Liver (tissue), 9 donors: ENCODE data around the gene MSN. TPM values are rescaled to one million over a fixed set of nuclear protein-coding genes. Genes with fewer than 3 reads are reported as not detected.

Source experiments
- DNase-seq: peaks from one replicate; pipeline ENCODE4 v3.0.0-alpha.2; 2017; ENCODE audit warnings: low spot score
- H3K27ac ChIP-seq, 2 donors: one replicate each; pipeline ENCODE4 v1.7.0; 2013; ENCODE audit warnings: inconsistent platforms in 2 of 2, low read length in 2 of 2, control low read depth in 1 of 2, low read depth in 1 of 2, mild to moderate bottlenecking in 1 of 2
- H3K27me3 ChIP-seq, 4 donors: one replicate each; pipeline versions ENCODE4 v1.6.1 to v1.7.0; 2013; ENCODE audit warnings: low read length in 3 of 4, inconsistent platforms in 1 of 4, mild to moderate bottlenecking in 1 of 4, moderate library complexity in 1 of 4; ENCODE audit not compliant: control insufficient read depth in 4 of 4, insufficient read depth in 4 of 4
- H3K36me3 ChIP-seq, 4 donors: one replicate each; pipeline versions ENCODE4 v1.6.1 to v1.7.0; 2013; ENCODE audit warnings: low read length in 3 of 4, mild to moderate bottlenecking in 3 of 4, low read depth in 1 of 4, moderate library complexity in 1 of 4; ENCODE audit not compliant: control insufficient read depth in 4 of 4, insufficient read depth in 3 of 4
- H3K4me1 ChIP-seq, 4 donors: one replicate each; pipeline versions ENCODE4 v1.6.1 to v1.7.0; 2013; ENCODE audit warnings: low read length in 3 of 4, mild to moderate bottlenecking in 3 of 4, moderate library complexity in 1 of 4; ENCODE audit not compliant: control insufficient read depth in 4 of 4, insufficient read depth in 4 of 4
- H3K4me3 ChIP-seq, 3 donors: one replicate each; pipeline versions ENCODE4 v1.6.1 to v1.7.0; 2013; ENCODE audit warnings: low read length in 3 of 3, control low read depth in 1 of 3, low read depth in 1 of 3, mild to moderate bottlenecking in 1 of 3
- H3K9ac ChIP-seq, 2 donors: one replicate each; pipeline ENCODE4 v1.7.0; 2013; ENCODE audit warnings: low read length in 2 of 2, mild to moderate bottlenecking in 2 of 2, moderate library complexity in 2 of 2, control low read depth in 1 of 2, low read depth in 1 of 2
- H3K9me3 ChIP-seq, 4 donors: one replicate each; pipeline versions ENCODE4 v1.6.1 to v1.7.0; 2013; ENCODE audit warnings: low read length in 3 of 4; ENCODE audit not compliant: control insufficient read depth in 4 of 4
- CTCF ChIP-seq: fragments of 150-350 bp; IDR thresholded peaks from 2 replicates; pipeline ENCODE4 v1.5.1; 2017; ENCODE audit warnings: improper control_type of control experiment, low read depth, low read length; ENCODE audit not compliant: missing input control
- EGR1 ChIP-seq, 2 donors: IDR thresholded peaks; 2 replicates each; pipeline ENCODE4 v1.6.1; 2016 to 2018; ENCODE audit warnings: antibody characterized with exemption in 2 of 2, low read depth in 2 of 2
- FOXA1 ChIP-seq: IDR thresholded peaks from 2 replicates; pipeline ENCODE4 v1.6.1; 2016; ENCODE audit warnings: antibody characterized with exemption
- FOXA2 ChIP-seq: IDR thresholded peaks from 2 replicates; pipeline ENCODE4 v1.6.1; 2016; ENCODE audit warnings: antibody characterized with exemption
- GABPA ChIP-seq, 2 donors: IDR thresholded peaks in 1 of 2; conservative IDR thresholded peaks in 1 of 2; 2 replicates each; pipeline ENCODE4 v1.6.1; 2016; ENCODE audit warnings: antibody characterized with exemption in 2 of 2, mild to moderate bottlenecking in 1 of 2, moderate library complexity in 1 of 2
- HNF4A ChIP-seq, 2 donors: conservative IDR thresholded peaks; 2 replicates each; pipeline ENCODE4 v1.6.1; 2016; ENCODE audit warnings: antibody characterized with exemption in 2 of 2, mild to moderate bottlenecking in 2 of 2
- HNF4G ChIP-seq: IDR thresholded peaks from 2 replicates; pipeline ENCODE4 v1.6.1; 2016; ENCODE audit warnings: antibody characterized with exemption
- JUND ChIP-seq, 2 donors: IDR thresholded peaks; 2 replicates each; pipeline ENCODE4 v1.6.1; 2016; ENCODE audit warnings: antibody characterized with exemption in 2 of 2
- MAX ChIP-seq: IDR thresholded peaks from 2 replicates; pipeline ENCODE4 v1.6.1; 2016; ENCODE audit warnings: antibody characterized with exemption
- NR2F2 ChIP-seq: IDR thresholded peaks from 2 replicates; pipeline ENCODE4 v1.6.1; 2016; ENCODE audit warnings: antibody characterized with exemption
- RAD21 ChIP-seq, 2 donors: IDR thresholded peaks; 2 replicates each; pipeline ENCODE4 v1.6.1; 2016; ENCODE audit warnings: antibody characterized with exemption in 2 of 2, mild to moderate bottlenecking in 2 of 2
- REST ChIP-seq: IDR thresholded peaks from 2 replicates; pipeline ENCODE4 v1.6.1; 2016; ENCODE audit warnings: antibody characterized with exemption, mild to moderate bottlenecking
- RXRA ChIP-seq, 2 donors: IDR thresholded peaks; 2 replicates each; pipeline ENCODE4 v1.6.1; 2017 to 2018; ENCODE audit warnings: antibody characterized with exemption in 2 of 2, mild to moderate bottlenecking in 1 of 2
- SP1 ChIP-seq: IDR thresholded peaks from 2 replicates; pipeline ENCODE4 v1.6.1; 2018; ENCODE audit warnings: antibody characterized with exemption, mild to moderate bottlenecking
- TAF1 ChIP-seq: conservative IDR thresholded peaks from 2 replicates; pipeline ENCODE4 v1.6.1; 2016; ENCODE audit warnings: antibody characterized with exemption, mild to moderate bottlenecking
- YY1 ChIP-seq: IDR thresholded peaks from 2 replicates; pipeline ENCODE4 v1.6.1; 2016; ENCODE audit warnings: antibody characterized with exemption, mild to moderate bottlenecking
- WGBS: extraction: QIAGEN DNeasy Blood & Tissue Kit; methylation state at CpG from one replicate; pipeline ENCODE4 v1.1.7; 2013; 5-methylcytosine and 5-hydroxymethylcytosine counted together
- polyA plus RNA-seq, 2 donors: library from polyadenylated mRNA; stranded (reverse) in 1 of 2; unstranded in 1 of 2; fragments of 200-250 nt in 1 of 2; fragments of >200 nt in 1 of 2; fragmentation: Nextera tagmentation in 1 of 2; extraction: Ambion mirVana in 1 of 2; gene quantifications; one replicate each; pipeline versions ENCODE4 v1.2.1 to v1.2.3, GENCODE V29; 2013 to 2015
- total RNA-seq, 2 donors: library from RNA; depleted of rRNA; stranded (reverse); fragments of >200 nt; gene quantifications; one replicate each; pipeline ENCODE4 v1.2.3, GENCODE V29; 2014
- TF ChIP-seq, protein P1 (sequence below): IDR thresholded peaks from 2 replicates; pipeline ENCODE4 v1.6.1; 2016; ENCODE audit warnings: antibody characterized with exemption
- donor health status: healthy.
- donor health status: healthy.
- donor health status: healthy.
- donor health status: healthy.
- donor health status: healthy.

The MSN gene
- total and polyA plus RNA-seq, 4 donors, result 24.3 to 70.0 (median 40.6) TPM

DNA sequence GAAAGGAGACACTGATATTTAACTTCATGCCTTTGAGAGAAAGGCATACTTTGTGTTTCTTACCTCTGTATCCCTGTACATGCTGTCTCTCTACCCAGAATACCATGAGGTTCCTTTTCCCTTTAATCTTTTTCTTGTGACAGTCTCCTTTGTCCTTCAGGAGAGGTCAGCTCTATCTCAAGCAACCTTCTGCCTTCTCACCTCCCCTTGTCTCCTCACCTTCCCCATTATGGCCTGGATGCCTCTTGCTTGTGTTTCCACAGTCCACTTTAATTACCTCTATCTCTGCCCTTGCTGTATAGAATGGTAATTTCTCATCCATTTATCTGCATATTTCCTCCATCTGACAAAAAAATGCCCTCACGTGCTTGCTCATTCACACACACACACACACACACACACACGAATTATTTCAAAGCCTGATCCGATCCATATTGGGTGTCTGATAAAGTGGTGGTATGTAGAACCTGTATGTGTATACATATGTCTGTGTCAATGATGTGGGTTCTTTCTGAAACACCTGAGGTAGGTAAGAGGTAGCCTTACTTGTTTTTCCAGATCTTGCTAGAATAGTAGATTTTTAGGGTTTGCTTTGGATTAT lies 28.5 kb downstream of the MSN start:
- Histone ChIP-seq H3K27ac (peak overlapping the region; percentile 19 to 43), H3K9me3 (no peaks in the 10 kb centered on the region), H3K4me1 (peaks cover 4 to 18% (median 6%) of the 10 kb centered on the region in 4 donors), H3K36me3 (no peaks in the 10 kb centered on the region), H3K9ac (no peak overlapping the region), H3K27me3 (no peaks in the 10 kb centered on the region), H3K4me3 (no peak overlapping the region)
- TF ChIP-seq, protein P1, sequence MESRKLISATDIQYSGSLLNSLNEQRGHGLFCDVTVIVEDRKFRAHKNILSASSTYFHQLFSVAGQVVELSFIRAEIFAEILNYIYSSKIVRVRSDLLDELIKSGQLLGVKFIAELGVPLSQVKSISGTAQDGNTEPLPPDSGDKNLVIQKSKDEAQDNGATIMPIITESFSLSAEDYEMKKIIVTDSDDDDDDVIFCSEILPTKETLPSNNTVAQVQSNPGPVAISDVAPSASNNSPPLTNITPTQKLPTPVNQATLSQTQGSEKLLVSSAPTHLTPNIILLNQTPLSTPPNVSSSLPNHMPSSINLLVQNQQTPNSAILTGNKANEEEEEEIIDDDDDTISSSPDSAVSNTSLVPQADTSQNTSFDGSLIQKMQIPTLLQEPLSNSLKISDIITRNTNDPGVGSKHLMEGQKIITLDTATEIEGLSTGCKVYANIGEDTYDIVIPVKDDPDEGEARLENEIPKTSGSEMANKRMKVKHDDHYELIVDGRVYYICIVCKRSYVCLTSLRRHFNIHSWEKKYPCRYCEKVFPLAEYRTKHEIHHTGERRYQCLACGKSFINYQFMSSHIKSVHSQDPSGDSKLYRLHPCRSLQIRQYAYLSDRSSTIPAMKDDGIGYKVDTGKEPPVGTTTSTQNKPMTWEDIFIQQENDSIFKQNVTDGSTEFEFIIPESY, result no peak
- TF ChIP-seq HNF4G (no peak), TAF1 (no peak), HNF4A (conservative IDR thresholded peaks at IDR 0.05) (no peak), JUND (IDR thresholded peaks at IDR 0.05) (no peak), FOXA1 (no peak), CTCF (no peak), FOXA2 (no peak), SP1 (no peak), MAX (no peak), EGR1 (IDR thresholded peaks at IDR 0.05; ENCODE audit: low read depth in 2 of 2) (no peak), GABPA (IDR thresholded peaks at IDR 0.05 in 1 of 2, conservative IDR thresholded peaks at IDR 0.05 in 1 of 2) (no peak), YY1 (no peak), RAD21 (IDR thresholded peaks at IDR 0.05) (no peak), RXRA (IDR thresholded peaks at IDR 0.05) (no peak), NR2F2 (no peak), REST (no peak)
- no peak for DNase-seq
- WGBS, result 76% methylated on average over 3 of the region's 3 CpGs

- no peaks in the 10 kb centered on the region for H3K27me3 ChIP-seq
- H3K27ac ChIP-seq, result peak overlapping the region; percentile 43
- no peaks in the 10 kb centered on the region for H3K36me3 ChIP-seq
- H3K9ac ChIP-seq, result no peak overlapping the region
- H3K4me1 ChIP-seq, result peaks cover 4 to 18% (median 6%) of the 10 kb centered on the region in 4 donors
- no peaks in the 10 kb centered on the region for H3K9me3 ChIP-seq
- TF ChIP-seq HNF4A (conservative IDR thresholded peaks at IDR 0.05), result no peak
- no peak for TF ChIP-seq REST
- no peak for TF ChIP-seq MAX
- TF ChIP-seq, protein P1, result no peak
- TF ChIP-seq RAD21 (IDR thresholded peaks at IDR 0.05), result no peak
- TF ChIP-seq EGR1 (IDR thresholded peaks at IDR 0.05; ENCODE audit: low read depth in 2 of 2), result no peak
- no peak for TF ChIP-seq FOXA1
- H3K4me3 ChIP-seq, result no peak overlapping the region
- DNase-seq, result no peak
- WGBS, result 83% methylated on average over 3 of the region's 3 CpGs
Observed at GRCh38 chrX:65696613-65697012, 29.2 kb downstream of the MSN start.
